B cell (primary cell): ENCODE measurements around the gene CPLX3. TPM values are rescaled to one million over a fixed set of nuclear protein-coding genes. Genes with fewer than 3 reads are reported as not detected.
A peak's percentile ranks its signal among the peaks of the same experiment; 100 is the strongest.

Experiments used
- ATAC-seq: fragments of 200-7000 bp; cut with Tn5 transposase; one replicate; pipeline ENCODE4 v1.10.0; 2021; ENCODE audit warnings: low read depth, mild to moderate bottlenecking, moderate number of reproducible peaks, moderate library complexity
- CTCF ChIA-PET: fragments of 350-600 bp; sonication (Branson Sonifier 250); formaldehyde crosslinking; loops from one replicate; lab custom pipeline; 2021; ENCODE audit warnings: antibody characterized with exemption, inconsistent platforms; lab: Charles Lee
- POLR2A ChIA-PET: fragments of 350-600 bp; sonication (Branson Sonifier 250); formaldehyde crosslinking; loops from one replicate; lab custom pipeline; 2021; ENCODE audit warnings: antibody characterized with exemption; lab: Charles Lee
- DNase-seq: peaks from one replicate; pipeline ENCODE4 v3.0.0; 2013
- H2AFZ ChIP-seq: 2 replicates; pipeline ENCODE4 v1.6.1; 2012; ENCODE audit warnings: mild to moderate bottlenecking, low read depth, low read length; ENCODE audit not compliant: insufficient read depth, poor library complexity, severe bottlenecking
- H3K27ac ChIP-seq, 2 donors: 1 replicate in 1 of 2; 2 replicates in 1 of 2; pipeline ENCODE4 v1.5.1; 2012 to 2013; ENCODE audit warnings: low read length in 2 of 2, mild to moderate bottlenecking in 2 of 2, moderate library complexity in 1 of 2
- H3K27me3 ChIP-seq, 4 experiments: fragments of 200-600 bp in 1 of 4; sonication (generic) in 1 of 4; replicated peaks in 1 of 4; 1 replicate in 2 of 4; 2 replicates in 2 of 4; pipeline versions ENCODE4 v1.6.1 to v1.7.0; 2013 to 2016; ENCODE audit warnings: low read length in 3 of 4, mild to moderate bottlenecking in 2 of 4, mixed read lengths in 1 of 4, moderate library complexity in 1 of 4; ENCODE audit not compliant: insufficient read depth in 4 of 4, control insufficient read depth in 3 of 4; ENCODE audit errors: control extremely low read depth in 1 of 4
- H3K36me3 ChIP-seq, 2 experiments: replicated peaks in 1 of 2; 1 replicate in 1 of 2; 2 replicates in 1 of 2; pipeline versions ENCODE4 v1.6.1 to v1.7.1; 2013; ENCODE audit warnings: low read length in 1 of 2; ENCODE audit not compliant: insufficient read depth in 2 of 2, control insufficient read depth in 1 of 2; ENCODE audit errors: control extremely low read depth in 1 of 2, extremely low read depth in 1 of 2
- H3K4me1 ChIP-seq, 2 donors: fragments of 200-600 bp in 1 of 2; sonication (generic) in 1 of 2; 1 replicate in 1 of 2; 2 replicates in 1 of 2; pipeline versions ENCODE4 v1.5.1 to v1.6.1; 2013 to 2017; ENCODE audit warnings: low read length in 2 of 2; ENCODE audit not compliant: control insufficient read depth in 2 of 2, insufficient read depth in 2 of 2
- H3K4me2 ChIP-seq: replicated peaks from 2 replicates; pipeline ENCODE3; 2012; ENCODE audit warnings: mild to moderate bottlenecking, low read depth, low read length; ENCODE audit not compliant: poor library complexity, severe bottlenecking
- H3K4me3 ChIP-seq, 5 experiments: fragments of 200-600 bp in 1 of 5; sonication (generic) in 1 of 5; 1 replicate in 3 of 5; 2 replicates in 2 of 5; pipeline versions ENCODE4 v1.5.1 to v1.7.0; 2011 to 2016; ENCODE audit warnings: low read length in 4 of 5, mild to moderate bottlenecking in 4 of 5, low read depth in 2 of 5, control low read depth in 1 of 5, moderate library complexity in 1 of 5; ENCODE audit not compliant: insufficient read depth in 1 of 5; ENCODE audit errors: control extremely low read depth in 1 of 5, extremely low read depth in 1 of 5
- H3K79me2 ChIP-seq: fragments of 200-600 bp; sonication (generic); one replicate; pipeline ENCODE4 v1.6.0; 2016; ENCODE audit warnings: low read length; ENCODE audit not compliant: control insufficient read depth, insufficient read depth
- H3K9ac ChIP-seq: fragments of 200-600 bp; sonication (generic); 2 replicates; pipeline ENCODE4 v1.6.1; 2017; ENCODE audit warnings: mild to moderate bottlenecking, low read length, moderate library complexity
- H3K9me3 ChIP-seq, 3 donors: one replicate each; pipeline versions ENCODE4 v1.6.1 to v1.7.1; 2013; ENCODE audit warnings: low read length in 2 of 3; ENCODE audit not compliant: control insufficient read depth in 2 of 3, insufficient read depth in 1 of 3; ENCODE audit errors: control extremely low read depth in 1 of 3
- H4K20me1 ChIP-seq: 2 replicates; pipeline ENCODE4 v1.6.0; 2012; ENCODE audit warnings: mild to moderate bottlenecking, low read length; ENCODE audit not compliant: insufficient read depth, control insufficient read depth, poor library complexity, severe bottlenecking
- H3K27ac Mint-ChIP-seq: one replicate; pipeline ENCODE4 v1.8.0; 2021; ENCODE audit warnings: mixed read lengths
- H3K27me3 Mint-ChIP-seq: one replicate; pipeline ENCODE4 v1.8.0; 2021; ENCODE audit warnings: mixed read lengths
- H3K4me1 Mint-ChIP-seq: one replicate; pipeline ENCODE4 v1.8.0; 2021; ENCODE audit warnings: mixed read lengths
- H3K4me3 Mint-ChIP-seq: one replicate; pipeline ENCODE4 v1.8.0; 2021; ENCODE audit warnings: mixed read lengths
- H3K9me3 Mint-ChIP-seq: one replicate; pipeline ENCODE4 v1.8.0; 2022; ENCODE audit warnings: mixed read lengths; ENCODE audit not compliant: insufficient read depth
- CTCF ChIP-seq: fragments of 200-600 bp; IDR thresholded peaks from one replicate; pipeline ENCODE4 v1.8.0; 2022; ENCODE audit warnings: antibody characterized with exemption, mild to moderate bottlenecking
- EZH2 ChIP-seq: IDR thresholded peaks from 2 replicates; pipeline ENCODE4 v1.6.1; 2012; ENCODE audit warnings: borderline replicate concordance, low read depth, mild to moderate bottlenecking, moderate library complexity, low read length; ENCODE audit not compliant: insufficient read depth, poor library complexity, severe bottlenecking
- WGBS: methylation state at CpG from one replicate; pipeline ENCODE4 v1.1.5; 2013; ENCODE audit warnings: missing lambda C conversion rate; ENCODE audit not compliant: insufficient coverage; 5-methylcytosine and 5-hydroxymethylcytosine counted together
- intact Hi-C: fragments of 100-400 bp; cut with micrococcal nuclease; formaldehyde crosslinking; loops from one replicate; pipeline ENCODE4 v1.10.0; 2022
- polyA plus RNA-seq: library from polyadenylated mRNA; depleted of rRNA; stranded (reverse); fragments of >200 nt; gene quantifications from 2 replicates; pipeline ENCODE4 v1.2.3, GENCODE V29; 2012
- total RNA-seq, 2 donors: library from RNA; stranded (reverse); fragments of 120-200 nt in 1 of 2; gene quantifications; 1 replicate in 1 of 2; 2 replicates in 1 of 2; pipeline versions ENCODE4 v1.2.3 to v1.2.4, GENCODE V29; 2013 to 2022

The CPLX3 gene
- total and polyA plus RNA-seq, 2 donors (not counting 1 experiment from before 2014, with no cell fraction given): 0.60 TPM; not detected in 1

- Histone ChIP-seq H3K4me1 (peaks cover 38 to 41% of the 10 kb centered on the region in 2 donors), H3K79me2 (peaks cover 23% of the 10 kb centered on the region), H3K27ac (no peak overlapping the region), H3K4me2 (peak overlapping the region; percentile 81), H3K4me3 (no peak overlapping the region), H4K20me1 (peaks cover 3% of the 10 kb centered on the region), H3K27me3 (peaks cover 0 to 26% (median 7%) of the 10 kb centered on the region in 4 experiments), H3K36me3 (no peaks in the 10 kb centered on the region), H3K9ac (no peak overlapping the region), H2AFZ (no peak overlapping the region), H3K9me3 (peaks cover 0 to 9% (median 0%) of the 10 kb centered on the region in 3 donors)
- H3K4me1 Mint-ChIP-seq: peaks cover 43% of the 10 kb centered on the region
- intact Hi-C loops: no loop called here
- H3K27me3 Mint-ChIP-seq: peaks cover 7% of the 10 kb centered on the region
- H3K9me3 Mint-ChIP-seq: no peaks in the 10 kb centered on the region
- H3K4me3 Mint-ChIP-seq: peak overlapping the region; percentile 66
- WGBS: 96% methylated on average over 7 of the region's 7 CpGs
- ChIA-PET POLR2A (no interaction called here), CTCF (interaction anchor here (0.9 to 3.1 kb wide), 11 partner anchors 16 to 382 kb away, joined by 3 to 30 read pairs (median 4); partner anchors contain the start of genes COX5A and ULK3)
- DNase-seq (no peak), ATAC-seq (no peak)
- TF ChIP-seq EZH2 (no peak), CTCF (no peak)
- H3K27ac Mint-ChIP-seq: peak overlapping the region; percentile 39
Observed at GRCh38 chr15:74821790-74822158, 4.7 kb upstream of the CPLX3 start.

GRCh38 chr15:74822233-74822632 is 4.2 kb upstream of the CPLX3 start:
- Histone ChIP-seq H3K79me2 (peaks cover 23% of the 10 kb centered on the region), H3K36me3 (no peaks in the 10 kb centered on the region), H3K27ac (no peak overlapping the region), H3K9ac (no peak overlapping the region), H3K4me3 (no peak overlapping the region), H4K20me1 (peaks cover 4% of the 10 kb centered on the region), H3K9me3 (peaks cover 0 to 14% (median 0%) of the 10 kb centered on the region in 3 donors), H3K4me1 (peaks cover 40 to 44% of the 10 kb centered on the region in 2 donors), H3K27me3 (peaks cover 0 to 31% (median 10%) of the 10 kb centered on the region in 4 experiments), H3K4me2 (no peak overlapping the region), H2AFZ (no peak overlapping the region)
- Mint-ChIP-seq H3K4me1 (peaks cover 40% of the 10 kb centered on the region), H3K9me3 (no peaks in the 10 kb centered on the region), H3K27ac (no peak overlapping the region), H3K27me3 (peaks cover 11% of the 10 kb centered on the region), H3K4me3 (no peak overlapping the region)
- POLR2A ChIA-PET: no interaction called here
- CTCF ChIA-PET: interaction anchor here (1.3 to 3.1 kb wide), 3 partner anchors 16 to 52 kb away, joined by 4 to 30 read pairs (median 5); no protein-coding TSS in a partner anchor
- DNase-seq: no peak
- intact Hi-C loops: no loop called here
- no peak for TF ChIP-seq EZH2
- TF ChIP-seq CTCF: no peak
- ATAC-seq: no peak
- 94% methylated on average over 2 of the region's 4 CpGs for WGBS
